Activated naive CD8-positive, alpha-beta T cell treated with anti-CD3 and anti-CD28 coated beads, Interleukin-2, amount 10 ng/mL, durations not matched to agents 7 days and 5 days (primary cell): ENCODE measurements around the gene COG8. TPM values are rescaled to one million over a fixed set of nuclear protein-coding genes. Genes with fewer than 3 reads are reported as not detected.
A peak's percentile ranks its signal among the peaks of the same experiment; 100 is the strongest.

ENCODE experiments used
- ATAC-seq: fragments of 150-1000 bp; cut with Tn5 transposase; one replicate; pipeline ENCODE4 v1.10.0; 2021; ENCODE audit warnings: low read depth, moderate library complexity
- POLR2A ChIA-PET: fragments of 350-600 bp; sonication (Branson Sonifier 250); formaldehyde crosslinking; loops from one replicate; lab custom pipeline; 2021; ENCODE audit warnings: antibody characterized with exemption; lab: Charles Lee
- DNase-seq: peaks from one replicate; pipeline ENCODE4 v3.0.0; 2021
- H3K27ac Mint-ChIP-seq: one replicate; pipeline ENCODE4 v1.8.0; 2022; ENCODE audit warnings: mild to moderate bottlenecking, mixed read lengths
- H3K27me3 Mint-ChIP-seq: one replicate; pipeline ENCODE4 v1.8.0; 2022; ENCODE audit warnings: mild to moderate bottlenecking, moderate library complexity, mixed read lengths
- H3K36me3 Mint-ChIP-seq: one replicate; pipeline ENCODE4 v1.8.0; 2021; ENCODE audit warnings: mild to moderate bottlenecking, mixed read lengths
- H3K4me1 Mint-ChIP-seq: one replicate; pipeline ENCODE4 v1.8.0; 2021; ENCODE audit warnings: mixed read lengths
- H3K4me3 Mint-ChIP-seq: one replicate; pipeline ENCODE4 v1.8.0; 2022; ENCODE audit warnings: mild to moderate bottlenecking, moderate library complexity, mixed read lengths
- H3K9me3 Mint-ChIP-seq: one replicate; pipeline ENCODE4 v1.8.0; 2021; ENCODE audit warnings: mixed read lengths
- total RNA-seq, 2 experiments: library from RNA; stranded (reverse); gene quantifications; one replicate each; pipeline ENCODE4 v1.2.3, GENCODE V29; 2021

Gene COG8
- total RNA-seq, 2 experiments from 2014 or later = 42.5 to 43.9 TPM

DNA sequence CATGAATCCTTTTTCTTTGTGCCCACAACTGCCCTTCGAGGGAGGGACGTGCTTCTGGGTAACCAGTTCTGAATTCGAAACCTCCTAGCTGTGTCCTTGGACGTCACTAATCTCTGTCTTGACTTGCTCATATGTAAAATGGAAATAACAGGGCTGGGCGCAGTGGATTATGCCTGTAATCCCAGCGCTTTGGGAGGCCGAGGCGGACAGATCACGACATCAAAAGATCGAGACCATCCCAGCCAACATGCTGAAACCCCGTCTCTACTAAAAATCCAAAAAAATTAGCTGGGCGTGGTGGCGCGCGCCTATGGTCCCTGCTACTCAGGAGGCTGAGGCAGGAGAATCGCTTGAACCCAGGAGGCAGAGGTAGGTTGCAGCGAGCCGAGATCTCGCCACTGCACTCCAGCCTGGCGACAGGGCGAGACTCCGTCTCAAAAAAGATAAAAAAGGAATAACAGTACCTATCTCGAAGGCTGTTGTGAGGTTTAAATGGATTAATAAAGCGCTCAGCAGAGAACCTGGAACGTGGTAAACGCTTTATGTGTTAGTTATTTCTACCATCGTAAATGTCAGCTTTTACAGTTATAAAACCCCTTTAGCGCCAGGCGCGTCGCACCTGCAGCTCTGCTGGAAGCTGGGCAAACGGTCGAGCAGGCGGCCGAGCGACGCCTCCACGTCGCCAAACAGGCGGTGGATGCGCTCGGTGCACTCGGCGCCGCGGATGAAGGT lies 641 bp downstream of the COG8 start:
- peaks cover 34% of the 10 kb centered on the region for H3K4me1 Mint-ChIP-seq
- peak overlapping the region; percentile 94 for H3K4me3 Mint-ChIP-seq
- no peaks in the 10 kb centered on the region for H3K27me3 Mint-ChIP-seq
- peaks cover 23% of the 10 kb centered on the region for H3K36me3 Mint-ChIP-seq
- no peaks in the 10 kb centered on the region for H3K9me3 Mint-ChIP-seq
- POLR2A ChIA-PET = interaction anchor here (0.5 to 3.0 kb wide), 8 partner anchors 9 to 1116 kb away, joined by 3 to 29 read pairs (median 3); partner anchors contain the start of genes FCSK, PDF, TMED6 and UTP4
- H3K27ac Mint-ChIP-seq = peak overlapping the region; percentile 96
- ATAC-seq (no peak), DNase-seq (no peak)

DNA sequence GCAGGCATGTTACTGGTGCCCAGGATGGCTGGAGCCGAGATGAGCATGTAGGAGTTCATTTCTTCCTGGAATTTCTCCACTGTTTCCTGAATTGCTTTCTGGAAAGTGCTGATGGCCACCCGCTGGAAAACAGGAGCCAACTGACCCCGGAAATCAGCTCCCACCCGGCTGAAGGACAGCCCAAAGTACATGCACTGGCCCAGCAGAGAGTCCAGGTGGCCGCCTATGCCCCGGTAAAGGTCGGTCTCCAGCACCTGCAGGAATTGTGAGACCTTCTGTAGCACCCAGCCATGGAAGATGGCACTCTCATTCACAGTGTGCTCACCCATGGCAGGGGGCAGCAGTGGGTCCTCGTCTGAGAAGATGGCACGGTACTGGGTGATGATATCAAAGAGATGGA lies 4.7 kb downstream of the COG8 start:
- POLR2A ChIA-PET = no interaction called here
- peaks cover 17% of the 10 kb centered on the region for H3K36me3 Mint-ChIP-seq
- H3K4me3 Mint-ChIP-seq = no peak overlapping the region
- DNase-seq (no peak), ATAC-seq (no peak)
- no peaks in the 10 kb centered on the region for H3K27me3 Mint-ChIP-seq
- no peaks in the 10 kb centered on the region for H3K9me3 Mint-ChIP-seq
- H3K27ac Mint-ChIP-seq = no peak overlapping the region
- H3K4me1 Mint-ChIP-seq = peaks cover 16% of the 10 kb centered on the region

GRCh38 chr16:69330286-69331109 lies 8.9 kb downstream of the COG8 start, which contains the start of gene PDF:
PDF (minus strand) TSS chr16:69330588; CDS start chr16:69330570, 18 bp downstream.
- DNase-seq (peak; percentile 92), ATAC-seq (peak; percentile 94)
- POLR2A ChIA-PET = interaction anchor here (0.7 to 3.6 kb wide), 7 partner anchors 9 to 251 kb away, joined by 3 to 29 read pairs (median 8); partner anchors contain the start of genes CHTF8, COG8, NIP7 and SNTB2
- Mint-ChIP-seq H3K4me3 (peak within 1 kb of the TSS; percentile 87), H3K36me3 (peaks cover 22% of the 10 kb centered on the region), H3K4me1 (peaks cover 30% of the 10 kb centered on the region), H3K27me3 (no peaks in the 10 kb centered on the region), H3K27ac (peak within 1 kb of the TSS; percentile 80), H3K9me3 (no peaks in the 10 kb centered on the region)

DNA sequence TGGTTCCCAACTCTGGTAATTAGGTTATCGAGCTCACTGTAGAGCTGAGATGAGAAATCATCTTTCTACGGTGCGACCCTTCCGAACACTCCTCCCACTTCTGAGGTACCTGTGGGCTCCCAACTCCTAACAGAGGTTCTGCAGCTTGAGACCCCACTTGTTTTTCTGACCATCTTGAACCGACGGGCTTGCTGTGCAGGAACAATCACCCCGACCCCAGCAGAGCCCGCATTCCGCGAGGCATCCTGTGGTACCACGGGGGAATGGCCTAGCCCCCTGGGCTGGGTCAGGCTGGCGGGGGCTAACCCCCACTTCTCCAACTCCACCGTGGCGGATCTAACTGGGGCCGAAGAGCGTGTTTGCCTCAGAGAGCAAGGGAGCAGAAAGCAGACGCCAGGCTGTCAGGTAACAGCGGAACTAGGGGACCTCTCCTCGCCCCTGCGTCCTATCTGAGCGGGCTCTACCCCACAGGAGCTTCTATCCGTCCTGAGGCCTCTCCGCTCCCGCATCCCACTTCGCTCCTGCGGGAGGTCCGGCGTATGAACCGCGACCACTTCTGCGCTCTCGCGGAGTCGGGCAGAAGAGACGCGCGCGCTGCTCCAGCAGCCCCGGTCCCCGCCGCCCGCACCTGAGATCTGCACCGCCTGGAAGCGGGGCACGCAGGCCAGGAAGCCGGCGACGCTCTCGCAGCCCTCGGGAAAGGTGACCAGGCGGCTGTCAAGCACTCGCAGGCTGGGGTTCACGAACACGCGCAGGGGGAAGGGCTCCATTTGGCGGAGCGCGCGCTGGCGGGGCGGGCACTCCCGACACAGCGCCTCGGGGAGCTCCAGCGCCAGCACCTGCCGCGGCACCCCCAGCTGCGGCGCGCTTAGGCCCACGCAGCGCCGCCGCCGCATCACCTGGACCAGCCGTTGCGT lies 9.7 kb downstream of the COG8 start:
- Mint-ChIP-seq H3K9me3 (no peaks in the 10 kb centered on the region), H3K4me1 (peaks cover 30% of the 10 kb centered on the region), H3K36me3 (peaks cover 19% of the 10 kb centered on the region), H3K27ac (peak overlapping the region; percentile 73), H3K27me3 (no peaks in the 10 kb centered on the region), H3K4me3 (peak overlapping the region; percentile 87)
- peak; percentile 40 for ATAC-seq
- no peak for DNase-seq
- POLR2A ChIA-PET = interaction anchor here (1.3 to 3.6 kb wide), 6 partner anchors 10 to 197 kb away, joined by 3 to 29 read pairs (median 8); partner anchors contain the start of genes CHTF8, COG8, NIP7 and SNTB2

DNA sequence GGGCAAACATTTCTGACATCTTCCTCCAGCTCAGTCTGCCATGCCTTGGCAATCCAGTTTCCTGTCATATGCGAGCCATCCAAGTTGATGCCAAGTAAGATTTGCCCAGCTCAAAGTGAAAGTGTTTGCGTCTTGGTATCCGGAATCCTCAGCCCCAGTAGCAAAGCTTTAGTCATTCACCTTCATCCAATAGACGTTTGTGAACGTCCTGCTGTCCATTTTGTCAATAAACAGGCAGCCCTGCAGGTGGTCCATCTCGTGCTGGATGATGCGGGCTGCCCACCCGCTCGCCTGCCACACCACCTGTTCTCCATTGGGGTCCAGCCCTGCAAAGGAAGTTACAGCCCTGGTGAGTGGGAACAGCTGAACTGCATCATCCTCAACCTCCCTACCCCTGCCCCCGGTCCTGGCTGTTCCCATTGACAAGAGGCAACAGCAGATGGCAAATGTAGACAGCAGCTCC lies 10.5 kb downstream of the COG8 start:
- Mint-ChIP-seq H3K4me1 (peaks cover 30% of the 10 kb centered on the region), H3K9me3 (no peaks in the 10 kb centered on the region), H3K36me3 (peaks cover 14% of the 10 kb centered on the region), H3K4me3 (peak overlapping the region; percentile 87), H3K27me3 (no peaks in the 10 kb centered on the region), H3K27ac (peak overlapping the region; percentile 73)
- ATAC-seq (no peak), DNase-seq (no peak)
- POLR2A ChIA-PET = interaction anchor here (0.8 to 3.6 kb wide), 6 partner anchors 10 to 142 kb away, joined by 3 to 29 read pairs (median 6); partner anchors contain the start of genes COG8, NIP7, SNTB2 and VPS4A

GRCh38 chr16:69327585-69328310 lies 11.6 kb downstream of the COG8 start:
- Mint-ChIP-seq H3K9me3 (no peaks in the 10 kb centered on the region), H3K27ac (no peak overlapping the region), H3K4me1 (peaks cover 29% of the 10 kb centered on the region), H3K27me3 (no peaks in the 10 kb centered on the region), H3K4me3 (peak overlapping the region; percentile 29), H3K36me3 (peaks cover 14% of the 10 kb centered on the region)
- no peak for ATAC-seq
- no peak for DNase-seq
- POLR2A ChIA-PET = interaction anchor here (3.6 kb wide), 1 partner anchor 12 kb away, joined by 29 read pairs; the partner anchor contains the start of genes COG8 and NIP7

GRCh38 chr16:69326172-69326873 lies 13.0 kb downstream of the COG8 start:
- peaks cover 32% of the 10 kb centered on the region for H3K4me1 Mint-ChIP-seq
- peak overlapping the region; percentile 49 for H3K4me3 Mint-ChIP-seq
- DNase-seq = no peak
- H3K27me3 Mint-ChIP-seq = no peaks in the 10 kb centered on the region
- POLR2A ChIA-PET = interaction anchor here (0.7 to 1.1 kb wide), 3 partner anchors 12 to 196 kb away, joined by 3 to 5 read pairs (median 3); no protein-coding TSS in a partner anchor
- no peaks in the 10 kb centered on the region for H3K9me3 Mint-ChIP-seq
- H3K27ac Mint-ChIP-seq = peak overlapping the region; percentile 42
- H3K36me3 Mint-ChIP-seq = peaks cover 21% of the 10 kb centered on the region
- no peak for ATAC-seq

DNA sequence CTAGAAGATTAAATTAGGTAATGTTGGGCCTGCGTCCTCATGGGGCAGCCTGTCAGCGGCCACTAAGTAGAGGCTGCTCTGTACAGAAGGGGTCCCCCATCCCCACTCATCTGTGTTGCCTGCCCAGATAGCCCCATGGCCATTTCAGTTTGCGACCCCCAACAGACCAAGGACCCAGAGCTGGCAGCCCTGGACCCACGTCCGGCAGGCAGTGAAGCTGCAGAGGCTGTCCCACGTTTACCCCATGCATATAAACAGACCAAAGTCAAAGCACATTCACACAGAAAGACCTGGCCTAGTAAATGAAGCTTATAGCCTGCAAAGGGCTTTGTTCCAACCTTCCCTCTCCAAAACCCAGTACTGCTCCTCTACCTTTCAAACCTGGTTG lies 13.6 kb downstream of the COG8 start:
- DNase-seq (no peak), ATAC-seq (no peak)
- no peaks in the 10 kb centered on the region for H3K27me3 Mint-ChIP-seq
- H3K9me3 Mint-ChIP-seq = no peaks in the 10 kb centered on the region
- H3K4me1 Mint-ChIP-seq = peaks cover 32% of the 10 kb centered on the region
- H3K36me3 Mint-ChIP-seq = peaks cover 20% of the 10 kb centered on the region
- H3K4me3 Mint-ChIP-seq = no peak overlapping the region
- POLR2A ChIA-PET = interaction anchor here (1.1 to 1.3 kb wide), 2 partner anchors 13 kb away, joined by 3 read pairs; no protein-coding TSS in a partner anchor
- no peak overlapping the region for H3K27ac Mint-ChIP-seq

DNA sequence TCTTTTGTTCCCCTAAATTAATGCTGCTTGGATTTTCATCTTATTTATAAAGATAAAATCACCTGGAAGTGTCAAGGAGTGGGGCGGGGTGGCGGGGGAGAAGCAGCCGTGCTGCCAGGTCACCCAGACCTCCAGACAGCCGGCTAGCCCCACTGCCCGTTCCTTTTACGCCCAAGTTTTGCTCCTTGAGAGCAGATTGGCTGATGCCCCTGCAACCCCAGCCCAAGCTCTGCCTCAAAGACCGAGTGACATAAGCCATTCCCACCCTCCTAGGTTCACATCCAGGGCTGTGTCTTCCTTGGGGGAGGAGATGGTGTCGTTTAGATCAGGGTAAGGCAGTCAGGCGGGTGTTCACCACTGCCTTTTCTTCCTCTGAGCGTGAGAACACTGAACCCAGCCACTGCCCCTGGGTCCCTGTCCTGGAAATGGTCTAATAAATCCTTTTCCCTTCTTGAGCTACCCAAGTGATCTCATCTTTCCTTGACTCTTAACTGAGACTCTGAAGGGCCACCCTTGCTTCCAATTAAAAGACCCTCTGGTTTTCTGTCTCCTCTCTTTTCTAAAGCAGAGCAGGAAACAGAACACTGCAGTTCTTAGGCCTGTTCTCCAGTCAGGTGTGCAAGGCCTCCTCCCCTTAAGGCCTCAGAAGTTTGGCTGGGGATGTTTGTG lies 14.6 kb downstream of the COG8 start:
- H3K36me3 Mint-ChIP-seq = peaks cover 19% of the 10 kb centered on the region
- H3K9me3 Mint-ChIP-seq = no peaks in the 10 kb centered on the region
- H3K27ac Mint-ChIP-seq = no peak overlapping the region
- POLR2A ChIA-PET = interaction anchor here (1.3 kb wide), 1 partner anchor 14 kb away, joined by 3 read pairs; no protein-coding TSS in a partner anchor
- DNase-seq = no peak
- ATAC-seq = no peak
- peaks cover 32% of the 10 kb centered on the region for H3K4me1 Mint-ChIP-seq
- H3K4me3 Mint-ChIP-seq = no peak overlapping the region
- H3K27me3 Mint-ChIP-seq = no peaks in the 10 kb centered on the region

DNA sequence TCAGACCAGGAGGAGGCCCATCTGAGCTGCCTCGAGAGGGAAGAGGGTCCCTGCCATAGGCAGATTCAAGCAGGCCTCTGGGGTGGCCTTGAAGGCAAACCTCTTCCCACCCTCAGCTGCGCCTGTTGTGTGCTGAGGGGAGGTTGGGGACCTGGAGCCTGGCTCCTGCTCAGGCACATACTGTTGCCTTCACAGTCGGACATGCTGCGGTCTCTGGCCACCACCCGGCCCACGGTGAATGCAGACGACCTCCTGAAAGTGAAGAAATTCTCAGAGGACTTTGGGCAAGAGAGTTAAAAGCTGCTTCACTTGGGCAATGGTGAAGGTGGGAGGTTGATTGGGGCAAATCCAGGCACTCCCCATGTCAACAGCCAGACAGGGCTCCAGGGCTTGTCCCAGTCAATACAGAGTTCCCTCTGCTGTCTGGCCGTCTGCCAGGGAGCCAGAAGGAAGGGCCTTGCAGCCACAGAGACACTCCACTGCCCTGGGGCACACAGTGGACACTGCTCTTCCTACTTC lies 15.3 kb downstream of the COG8 start:
- Mint-ChIP-seq H3K27ac (no peak overlapping the region), H3K27me3 (no peaks in the 10 kb centered on the region), H3K9me3 (no peaks in the 10 kb centered on the region), H3K4me1 (peaks cover 28% of the 10 kb centered on the region), H3K36me3 (peaks cover 22% of the 10 kb centered on the region), H3K4me3 (no peak overlapping the region)
- POLR2A ChIA-PET = no interaction called here
- ATAC-seq (no peak), DNase-seq (peak; percentile 17)

DNA sequence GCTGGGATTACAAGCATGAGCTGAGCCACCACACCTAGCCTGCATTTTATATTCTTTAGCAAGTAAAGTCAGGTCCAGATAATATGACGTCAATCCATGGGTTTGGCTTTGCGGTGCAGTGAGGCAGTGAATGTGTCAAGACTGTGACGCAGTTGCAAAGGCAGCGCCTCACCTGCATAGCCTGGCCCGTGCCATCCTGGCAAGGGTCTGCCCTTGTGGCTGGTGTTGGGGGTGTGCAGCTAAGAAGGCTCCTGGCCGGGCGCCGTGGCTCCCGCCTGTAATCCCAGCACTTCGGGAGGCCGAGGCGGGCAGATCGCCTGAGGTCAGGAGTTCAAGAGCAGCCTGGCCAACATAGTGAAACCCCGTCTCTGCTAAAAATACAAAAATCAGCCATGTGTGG lies 15.9 kb downstream of the COG8 start:
- H3K9me3 Mint-ChIP-seq = no peaks in the 10 kb centered on the region
- no peak overlapping the region for H3K27ac Mint-ChIP-seq
- ATAC-seq (no peak), DNase-seq (no peak)
- H3K36me3 Mint-ChIP-seq = peaks cover 22% of the 10 kb centered on the region
- no peaks in the 10 kb centered on the region for H3K27me3 Mint-ChIP-seq
- no peak overlapping the region for H3K4me3 Mint-ChIP-seq
- peaks cover 22% of the 10 kb centered on the region for H3K4me1 Mint-ChIP-seq
- POLR2A ChIA-PET = no interaction called here
